ENCODE results near the gene CLTCL1. TPM values are rescaled to one million over a fixed set of nuclear protein-coding genes. Genes with fewer than 3 reads are reported as not detected.
"Not testable (repeated sequence)": the region's sequence is repeated elsewhere in the genome, so short reads cannot be mapped to it uniquely, and the experiment has no call there.

CLTCL1 gene
- total RNA-seq, 1 donor from 2014 or later, result 9.8 TPM

GRCh38 chr22:19292458-19293230, 1.1 kb upstream of the CLTCL1 start:
- DNase-seq (ENCODE audit: low spot score in 2 of 2) (no peak), FAIRE-seq (no peak)

DNA sequence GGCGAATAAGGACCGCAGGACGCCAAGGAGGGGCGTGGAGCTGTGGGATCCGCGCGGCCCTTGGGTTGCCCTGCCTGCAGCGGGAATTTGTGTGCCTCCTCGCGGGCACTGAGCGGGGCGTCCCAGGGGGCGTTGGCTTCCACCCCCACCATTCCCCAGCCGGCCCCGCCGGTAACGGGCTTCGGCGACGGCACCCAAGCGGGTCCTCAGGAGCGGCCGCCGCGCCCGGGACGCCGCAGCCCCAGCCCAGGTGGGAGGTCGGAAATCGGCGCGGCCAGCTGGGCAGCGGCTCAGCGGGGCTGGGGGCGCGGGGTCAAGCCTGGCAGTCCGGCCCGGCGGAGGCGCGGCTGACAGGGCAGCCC, 320 bp downstream of the CLTCL1 start:
- FAIRE-seq (no peak), DNase-seq (ENCODE audit: low spot score in 2 of 2) (peak in 1 of 2 donors; percentile 33)

DNA sequence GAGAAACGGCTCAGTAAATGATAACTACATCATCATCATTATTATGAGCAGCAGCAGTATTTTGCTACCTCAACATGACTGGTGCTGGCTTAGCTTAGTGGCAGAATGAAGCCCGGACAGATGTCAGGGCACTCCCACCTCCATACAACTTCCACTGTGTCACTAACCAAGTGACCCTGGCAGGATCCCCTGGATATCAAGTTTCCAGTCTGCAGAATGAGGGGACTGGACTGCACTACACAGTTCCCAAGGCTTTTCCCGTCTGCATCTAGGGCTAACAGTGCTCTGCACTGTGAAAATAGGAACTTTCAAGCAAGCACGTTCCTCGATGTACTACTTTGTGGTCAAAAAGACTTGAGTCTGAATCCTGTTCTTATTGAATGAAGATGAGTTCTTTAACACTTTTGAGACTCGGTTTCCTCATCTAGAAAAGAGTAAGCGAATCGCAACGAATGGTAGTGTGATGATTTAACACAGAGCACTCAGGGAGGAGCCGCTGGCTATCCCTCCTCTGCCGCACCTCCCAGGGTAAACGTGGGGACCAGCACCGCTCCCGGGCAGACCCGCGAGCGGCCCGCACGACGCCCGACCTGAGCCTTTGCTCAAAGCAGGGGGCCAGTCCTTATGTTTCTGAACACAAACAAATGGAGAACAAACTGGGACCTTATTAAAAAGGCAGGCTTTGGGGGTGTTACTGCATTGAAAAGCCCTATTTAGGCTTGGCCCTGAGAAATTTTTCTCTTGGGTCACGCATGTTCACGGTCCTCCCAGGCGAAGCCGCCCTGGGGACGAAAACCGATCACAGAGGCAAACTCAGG, 910 bp downstream of the CLTCL1 start:
- no peak for DNase-seq (ENCODE audit: low spot score in 2 of 2)
- FAIRE-seq, result no peak

DNA sequence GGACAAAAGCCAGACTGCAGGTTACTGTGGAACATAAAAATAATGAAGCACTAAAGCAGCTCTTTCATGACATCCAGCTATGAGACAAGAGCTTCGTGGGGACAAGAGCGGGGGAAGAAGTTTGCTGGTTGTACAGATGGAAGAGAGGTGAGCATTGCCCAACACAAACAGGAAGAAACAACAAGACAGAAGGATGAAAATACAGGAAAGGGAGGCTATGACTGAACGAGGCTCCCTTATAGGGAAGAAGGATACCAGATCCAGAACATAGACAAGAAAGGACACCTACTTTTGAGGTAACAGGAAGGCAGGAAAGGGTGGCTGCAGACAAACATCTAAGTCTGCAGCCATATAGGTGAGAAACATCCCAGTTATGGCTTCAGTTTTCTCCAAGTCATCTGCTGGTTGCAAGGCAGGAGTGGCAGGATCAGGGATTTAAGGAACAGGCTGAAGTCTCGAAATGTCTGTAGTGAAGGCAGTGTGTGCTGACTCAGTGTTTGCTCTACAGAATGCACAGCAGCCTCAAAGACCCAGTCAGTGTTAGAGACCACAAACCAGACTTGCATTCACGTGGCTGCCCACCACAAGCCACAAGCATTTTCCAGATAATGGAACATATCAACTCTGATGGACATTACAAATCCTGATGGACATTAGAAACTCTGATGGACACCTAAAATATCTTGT, 1.9 kb downstream of the CLTCL1 start:
- DNase-seq (ENCODE audit: low spot score in 2 of 2) (no peak), FAIRE-seq (no peak)

DNA sequence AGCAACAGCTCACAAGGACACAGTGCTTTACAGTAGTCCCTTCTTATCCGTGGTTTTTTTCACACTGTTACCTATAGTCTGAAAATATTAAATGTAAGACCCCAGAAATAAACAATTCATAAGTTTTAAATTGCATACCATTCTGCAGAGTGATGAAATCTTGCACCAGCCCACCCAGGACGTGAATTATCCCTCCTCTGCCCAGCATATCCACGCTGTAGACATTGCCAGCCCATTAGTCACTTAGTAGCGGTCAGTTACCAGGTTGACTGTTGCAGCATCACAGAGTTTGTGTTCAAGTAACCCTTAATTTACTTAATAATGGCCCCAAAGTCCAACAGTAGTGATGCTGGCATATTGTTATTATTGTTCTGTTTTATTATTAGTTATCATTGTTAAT, 3.6 kb downstream of the CLTCL1 start:
- DNase-seq (ENCODE audit: low spot score in 2 of 2) (no peak), FAIRE-seq (no peak)

- DNase-seq (ENCODE audit: low spot score in 2 of 2) (no peak), FAIRE-seq (no peak)
Measured at GRCh38 chr22:19287076-19287707, 4.3 kb downstream of the CLTCL1 start.

GRCh38 chr22:19285831-19286230, 5.7 kb downstream of the CLTCL1 start:
- DNase-seq (ENCODE audit: low spot score in 2 of 2) (no peak), FAIRE-seq (no peak)

DNA sequence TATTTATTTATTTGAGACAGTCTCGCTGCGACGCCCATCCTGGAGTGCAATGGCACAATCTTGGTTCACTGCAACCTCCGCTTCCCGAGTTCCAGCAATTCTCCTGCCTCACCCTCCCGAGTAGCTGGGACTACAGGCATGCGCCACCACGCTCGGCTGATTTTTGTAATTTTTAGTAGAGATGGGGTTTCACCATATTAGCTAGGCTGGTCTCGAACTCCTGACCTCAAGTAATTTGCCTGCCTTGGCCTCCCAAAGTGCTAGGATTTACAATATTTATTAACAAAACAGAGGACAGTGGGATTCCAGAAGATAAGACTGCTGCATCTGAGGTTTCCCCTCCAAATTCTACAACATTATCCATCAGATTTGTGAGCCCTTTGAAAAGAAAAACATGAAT, 12.4 kb downstream of the CLTCL1 start:
- not testable (repeated sequence) for DNase-seq (ENCODE audit: low spot score in 2 of 2); FAIRE-seq

GRCh38 chr22:19277785-19278184, 13.7 kb downstream of the CLTCL1 start:
- DNase-seq (ENCODE audit: low spot score in 2 of 2) (no peak), FAIRE-seq (no peak)

DNA sequence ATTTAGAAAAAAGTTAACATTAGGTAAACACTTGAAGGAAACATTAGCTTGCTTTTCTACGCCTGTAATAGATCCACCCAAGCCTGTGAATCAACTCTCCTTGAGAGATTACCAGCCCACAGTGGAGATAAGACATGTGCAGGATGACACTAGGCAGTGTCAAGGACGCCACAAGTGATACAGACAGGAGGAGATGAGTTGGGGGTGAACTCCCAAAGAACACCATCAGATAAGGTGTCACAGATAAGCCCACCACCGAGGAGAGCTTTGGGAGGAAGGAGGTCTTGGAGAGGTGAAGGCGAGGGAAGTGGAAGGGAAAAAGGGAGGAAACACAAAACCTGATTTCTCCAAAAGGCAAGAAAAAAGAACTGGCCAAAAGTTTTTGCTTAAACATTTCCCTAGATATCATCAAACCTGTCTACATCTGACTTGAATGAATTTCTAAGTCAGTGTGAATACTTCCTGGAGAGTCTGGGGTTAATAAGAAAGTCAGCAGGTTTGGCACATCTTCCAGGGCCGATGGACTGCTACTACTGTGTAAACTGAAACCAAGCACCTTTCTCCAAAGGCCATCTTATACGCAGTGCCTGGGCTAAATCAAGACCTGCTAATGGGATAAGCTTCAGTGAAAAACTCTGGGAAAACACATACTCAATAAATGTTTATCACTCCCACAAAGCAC, 15.5 kb downstream of the CLTCL1 start:
- no peak for FAIRE-seq
- no peak for DNase-seq (ENCODE audit: low spot score in 2 of 2)

GRCh38 chr22:19275513-19275912, 16.0 kb downstream of the CLTCL1 start:
- no peak for FAIRE-seq

DNA sequence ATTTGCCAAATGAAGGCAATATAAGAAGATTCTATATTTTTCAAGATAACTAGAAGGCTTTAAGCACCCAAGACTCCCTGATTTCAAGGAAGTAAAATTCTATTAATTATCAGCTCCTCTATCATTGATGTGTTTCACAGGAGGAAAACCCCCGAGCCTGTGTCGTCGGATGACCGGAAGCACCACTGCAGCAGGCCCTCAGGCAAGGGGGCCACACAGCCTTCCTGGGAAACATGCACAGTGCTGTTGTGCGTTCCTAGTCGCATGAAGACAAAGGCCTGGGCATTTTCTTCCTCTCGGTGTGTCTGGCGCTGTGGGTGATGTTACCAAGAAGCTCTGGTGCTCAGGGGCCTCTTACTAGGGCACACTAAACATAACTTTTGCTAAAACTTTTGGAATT, 16.4 kb downstream of the CLTCL1 start:
- no peak for DNase-seq (ENCODE audit: low spot score in 2 of 2)
- no peak for FAIRE-seq

More at GRCh38 chr22:19275513-19275912, 16.0 kb downstream of the CLTCL1 start:
- no peak for DNase-seq (ENCODE audit: low spot score in 2 of 2)

DNA sequence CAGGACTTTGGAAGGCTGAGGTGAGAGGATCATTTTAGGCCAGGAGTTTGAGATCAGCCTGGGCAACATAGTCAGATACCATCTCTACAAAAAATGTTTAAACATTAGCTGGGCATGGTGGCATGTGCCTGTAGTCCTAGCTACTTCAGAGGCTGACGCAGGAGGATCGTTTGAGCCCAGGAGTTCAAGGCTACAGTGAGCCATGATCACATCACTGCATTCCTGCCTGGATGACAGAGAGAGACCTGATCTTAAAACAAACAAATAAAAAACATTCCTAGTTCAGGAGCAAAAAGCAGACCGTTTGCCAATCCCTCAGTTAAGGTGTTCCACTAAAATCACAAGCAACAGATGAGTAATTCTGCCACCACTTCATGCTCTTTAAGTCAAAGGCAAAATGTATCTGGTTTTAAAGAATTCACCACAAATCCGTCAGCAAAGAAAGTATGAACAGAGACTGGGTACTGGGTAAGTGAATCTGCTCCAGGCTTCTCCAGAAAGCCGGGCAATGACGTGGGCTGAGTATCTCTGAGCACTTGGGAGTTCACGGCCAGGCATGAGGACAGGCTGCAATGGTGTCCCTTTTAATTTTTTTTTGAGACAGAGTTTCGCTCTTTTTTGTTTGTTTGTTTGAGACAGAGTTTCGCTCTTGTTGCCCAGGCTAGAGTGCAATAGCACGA, 19.5 kb downstream of the CLTCL1 start:
- FAIRE-seq, result no peak
- no peak for DNase-seq (ENCODE audit: low spot score in 2 of 2)

DNA sequence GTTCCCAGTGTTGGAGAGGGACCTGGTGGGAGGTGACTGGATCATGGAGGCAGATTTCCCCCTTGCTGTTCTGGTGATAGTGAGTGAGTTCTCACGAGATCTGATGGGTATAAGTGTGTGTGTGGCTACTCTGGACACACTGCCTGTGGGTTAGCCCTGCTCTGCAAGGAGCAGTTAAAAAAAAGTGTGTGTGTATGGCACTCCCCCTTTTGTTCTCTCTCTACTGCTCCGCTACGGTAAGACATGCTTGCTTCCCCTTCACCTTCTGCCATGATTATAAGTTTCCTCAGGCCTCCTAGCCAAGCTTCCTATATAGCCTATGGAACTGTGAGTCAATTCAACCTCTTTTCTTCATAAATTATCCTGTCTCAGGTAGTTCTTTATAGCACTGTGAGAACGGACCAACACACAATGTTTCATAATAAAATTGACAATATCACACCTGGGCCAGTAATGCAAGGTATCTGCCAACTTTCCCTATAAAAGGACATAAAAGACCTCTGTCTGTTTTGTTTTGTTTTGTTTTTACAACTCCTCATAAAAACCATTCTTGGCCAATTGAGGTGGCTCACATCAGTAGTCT, 20.2 kb downstream of the CLTCL1 start:
- no peak for FAIRE-seq
- no peak for DNase-seq (ENCODE audit: low spot score in 2 of 2)

GRCh38 chr22:19270873-19271272, 20.6 kb downstream of the CLTCL1 start:
- DNase-seq (ENCODE audit: low spot score in 2 of 2), result no peak
- FAIRE-seq, result no peak

GRCh38 chr22:19266547-19267086, 24.9 kb downstream of the CLTCL1 start:
- FAIRE-seq, result no peak

GRCh38 chr22:19265779-19266178, 25.7 kb downstream of the CLTCL1 start:
- DNase-seq (ENCODE audit: low spot score in 2 of 2) (no peak), FAIRE-seq (no peak)

More at GRCh38 chr22:19266547-19267086, 24.9 kb downstream of the CLTCL1 start:
- no peak for DNase-seq (ENCODE audit: low spot score in 2 of 2)

- FAIRE-seq, result no peak
- no peak for DNase-seq (ENCODE audit: low spot score in 2 of 2)
Measured at GRCh38 chr22:19260804-19261203, 30.7 kb downstream of the CLTCL1 start.

DNA sequence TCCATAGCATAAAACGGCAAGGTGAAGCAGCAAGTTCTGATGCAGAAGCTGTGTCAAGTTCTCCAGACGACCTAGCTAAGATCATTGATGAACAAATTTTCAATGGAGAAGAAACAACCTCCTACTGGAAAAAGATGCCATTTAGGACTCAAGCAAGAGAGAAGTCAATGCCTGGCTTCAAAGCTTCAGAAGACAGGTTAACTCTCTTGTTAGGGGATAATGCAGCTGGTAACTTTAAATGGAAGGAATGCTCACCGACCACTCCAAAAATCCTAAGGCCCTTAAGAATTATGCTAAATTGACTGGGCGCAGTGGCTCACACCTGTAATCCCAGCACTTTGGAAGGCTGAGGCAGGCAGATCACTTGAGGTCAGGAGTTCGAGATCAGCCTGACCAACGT, 31.3 kb downstream of the CLTCL1 start:
- DNase-seq (ENCODE audit: low spot score in 2 of 2), result no peak
- no peak for FAIRE-seq
